SK-N-SH (cell line): ENCODE data around the gene CAPN11. TPM values are rescaled to one million over a fixed set of nuclear protein-coding genes. Genes with fewer than 3 reads are reported as not detected.
A peak's percentile ranks its signal among the peaks of the same experiment; 100 is the strongest.

Experiments
- CTCF ChIA-PET: fragments of 300-600, 350-600 bp; formaldehyde crosslinking; extraction: SDS; loops from one replicate; lab custom pipeline; 2021; lab: Yijun Ruan, JAX
- POLR2A ChIA-PET: fragments of 350-600 bp; sonication (Branson Sonifier 250); formaldehyde crosslinking; extraction: SDS; loops from one replicate; lab custom pipeline; 2020; ENCODE audit warnings: antibody characterized with exemption, inconsistent platforms; lab: Yijun Ruan, JAX
- DNase-seq: peaks from one replicate; pipeline ENCODE4 v3.0.0; 2012
- H2AFZ ChIP-seq: fragments of 200-600 bp; sonication (generic); 2 replicates; pipeline ENCODE4 v1.8.1; 2016; ENCODE audit warnings: antibody characterized with exemption, mild to moderate bottlenecking, low read depth
- H3F3A ChIP-seq: fragments of 200-600 bp; sonication (generic); replicated peaks from 2 replicates; pipeline ENCODE3; 2016; ENCODE audit warnings: antibody characterized with exemption, mild to moderate bottlenecking; ENCODE audit not compliant: insufficient read depth
- H3K27ac ChIP-seq, 2 experiments: fragments of 200-500 bp in 1 of 2; fragments of 200-600 bp in 1 of 2; sonication (Bioruptor generic) in 1 of 2; sonication (generic), shearing (Covaris generic) in 1 of 2; 2 replicates each; pipeline versions ENCODE4 v1.5.1 to v1.6.1; 2014 to 2016; ENCODE audit warnings: low read depth in 2 of 2, inconsistent platforms in 1 of 2, low read length in 1 of 2, mild to moderate bottlenecking in 1 of 2, mixed read lengths in 1 of 2
- H3K27me3 ChIP-seq: fragments of 200-600 bp; sonication (generic), shearing (Covaris generic); 2 replicates; pipeline ENCODE4 v1.6.1; 2016; ENCODE audit warnings: mixed run types; ENCODE audit not compliant: insufficient read depth
- H3K36me3 ChIP-seq, 2 experiments: fragments of 200-500 bp in 1 of 2; fragments of 200-600 bp in 1 of 2; sonication (Bioruptor generic) in 1 of 2; sonication (generic) in 1 of 2; replicated peaks in 1 of 2; 2 replicates each; pipeline versions ENCODE3 to v1.5.1; 2014 to 2016; ENCODE audit warnings: low read length in 1 of 2, mild to moderate bottlenecking in 1 of 2; ENCODE audit not compliant: insufficient read depth in 2 of 2, control insufficient read depth in 1 of 2
- H3K4me1 ChIP-seq, 2 experiments: fragments of 200-500 bp in 1 of 2; fragments of 200-600 bp in 1 of 2; sonication (Bioruptor generic) in 1 of 2; sonication (generic), shearing (Covaris generic) in 1 of 2; 2 replicates each; pipeline versions ENCODE4 v1.5.1 to v1.6.1; 2014 to 2016; ENCODE audit warnings: low read depth in 1 of 2, low read length in 1 of 2, mixed run types in 1 of 2; ENCODE audit not compliant: insufficient read depth in 2 of 2, control insufficient read depth in 1 of 2
- H3K4me2 ChIP-seq: fragments of 200-600 bp; sonication (generic), shearing (Covaris generic); 2 replicates; pipeline ENCODE4 v1.6.1; 2017; ENCODE audit warnings: mixed run types
- H3K4me3 ChIP-seq, 2 experiments: fragments of 200-500 bp in 1 of 2; fragments of 200-600 bp in 1 of 2; sonication (Bioruptor generic) in 1 of 2; sonication (generic), shearing (Covaris generic) in 1 of 2; 2 replicates each; pipeline versions ENCODE4 v1.5.1 to v1.8.1; 2014 to 2016; ENCODE audit warnings: low read depth in 2 of 2, inconsistent platforms in 1 of 2, low read length in 1 of 2, mild to moderate bottlenecking in 1 of 2, mixed read lengths in 1 of 2, moderate library complexity in 1 of 2
- H3K79me2 ChIP-seq: fragments of 200-600 bp; sonication (generic); 2 replicates; pipeline ENCODE4 v1.8.1; 2017; ENCODE audit warnings: mild to moderate bottlenecking; ENCODE audit not compliant: insufficient read depth
- H3K9ac ChIP-seq: fragments of 200-600 bp; sonication (generic); 2 replicates; pipeline ENCODE4 v1.6.1; 2017; ENCODE audit warnings: mixed run types
- H3K9me2 ChIP-seq: fragments of 200-600 bp; sonication (generic); 2 replicates; pipeline ENCODE4 v1.6.1; 2017; ENCODE audit warnings: mixed run types
- H3K9me3 ChIP-seq: fragments of 200-600 bp; sonication (generic); 2 replicates; pipeline ENCODE4 v1.6.1; 2017; ENCODE audit warnings: mixed run types, mild to moderate bottlenecking, moderate library complexity
- H4K20me1 ChIP-seq: fragments of 200-600 bp; sonication (generic); 2 replicates; pipeline ENCODE4 v1.6.1; 2017; ENCODE audit warnings: mild to moderate bottlenecking, mixed run types; ENCODE audit not compliant: insufficient read depth
- EZH2phosphoT487 ChIP-seq: fragments of 200-600 bp; sonication (generic); IDR thresholded peaks from 2 replicates; pipeline ENCODE4 v1.6.1; 2017; ENCODE audit warnings: low read depth, mixed run types, mild to moderate bottlenecking, antibody characterized with exemption, moderate library complexity, borderline replicate concordance
- GATA2 ChIP-seq: sonication (generic); formaldehyde crosslinking; IDR thresholded peaks from 2 replicates; pipeline ENCODE4 v1.5.0; 2020; ENCODE audit warnings: mild to moderate bottlenecking, missing genetic modification reagents
- NFIC ChIP-seq: IDR thresholded peaks from 2 replicates; pipeline ENCODE4 v1.4.0; 2012; ENCODE audit warnings: borderline replicate concordance
- NRF1 ChIP-seq: IDR thresholded peaks from 2 replicates; pipeline ENCODE4 v1.6.1; 2012; ENCODE audit warnings: low read depth, mild to moderate bottlenecking, low read length
- POLR2AphosphoS5 ChIP-seq: IDR thresholded peaks from 2 replicates; pipeline ENCODE4 v1.6.1; 2012; ENCODE audit warnings: low read depth, low read length
- RXRA ChIP-seq: IDR thresholded peaks from 2 replicates; pipeline ENCODE4 v1.4.0; 2012; ENCODE audit warnings: low read depth, mild to moderate bottlenecking, borderline replicate concordance
- SMC3 ChIP-seq: IDR thresholded peaks from 2 replicates; pipeline ENCODE4 v1.6.1; 2012; ENCODE audit warnings: low read depth, low read length, improper control_type of control experiment
- TCF12 ChIP-seq: IDR thresholded peaks from 2 replicates; pipeline ENCODE4 v1.4.0; 2012
- USF2 ChIP-seq: fragments of 150-350 bp; IDR thresholded peaks from 2 replicates; pipeline ENCODE4 v1.6.1; 2017; ENCODE audit warnings: antibody characterized with exemption, low read length, low read depth, borderline replicate concordance
- YY1 ChIP-seq: IDR thresholded peaks from 2 replicates; pipeline ENCODE4 v1.4.0; 2012; ENCODE audit warnings: low read depth, mild to moderate bottlenecking
- WGBS: methylation state at CpG from one replicate; pipeline ENCODE4 v1.1.6; 2017; ENCODE audit warnings: low lambda C conversion rate; 5-methylcytosine and 5-hydroxymethylcytosine counted together
- polyA plus RNA-seq, 3 experiments: library from polyadenylated mRNA; depleted of rRNA; stranded (reverse); fragments of >200 nt; gene quantifications; 2 replicates each; pipeline ENCODE4 v1.2.3, GENCODE V29; 2012
- TF ChIP-seq, protein P1 (sequence below): fragments of 200-600 bp; sonication (generic); IDR thresholded peaks from 2 replicates; pipeline ENCODE4 v1.6.1; 2017; ENCODE audit warnings: antibody characterized with exemption, mild to moderate bottlenecking, moderate library complexity
- TF ChIP-seq, protein P2 (sequence below): fragments of 150-350 bp; IDR thresholded peaks from 2 replicates; pipeline ENCODE4 v1.6.1; 2016; ENCODE audit warnings: mild to moderate bottlenecking, low read depth, low read length
- TF ChIP-seq, protein P3 (sequence below): IDR thresholded peaks from 2 replicates; pipeline ENCODE4; 2012

CAPN11 gene
- polyA plus RNA-seq, 1 of the 3 experiments (the other 2 are of a cell fraction), result not detected

DNA sequence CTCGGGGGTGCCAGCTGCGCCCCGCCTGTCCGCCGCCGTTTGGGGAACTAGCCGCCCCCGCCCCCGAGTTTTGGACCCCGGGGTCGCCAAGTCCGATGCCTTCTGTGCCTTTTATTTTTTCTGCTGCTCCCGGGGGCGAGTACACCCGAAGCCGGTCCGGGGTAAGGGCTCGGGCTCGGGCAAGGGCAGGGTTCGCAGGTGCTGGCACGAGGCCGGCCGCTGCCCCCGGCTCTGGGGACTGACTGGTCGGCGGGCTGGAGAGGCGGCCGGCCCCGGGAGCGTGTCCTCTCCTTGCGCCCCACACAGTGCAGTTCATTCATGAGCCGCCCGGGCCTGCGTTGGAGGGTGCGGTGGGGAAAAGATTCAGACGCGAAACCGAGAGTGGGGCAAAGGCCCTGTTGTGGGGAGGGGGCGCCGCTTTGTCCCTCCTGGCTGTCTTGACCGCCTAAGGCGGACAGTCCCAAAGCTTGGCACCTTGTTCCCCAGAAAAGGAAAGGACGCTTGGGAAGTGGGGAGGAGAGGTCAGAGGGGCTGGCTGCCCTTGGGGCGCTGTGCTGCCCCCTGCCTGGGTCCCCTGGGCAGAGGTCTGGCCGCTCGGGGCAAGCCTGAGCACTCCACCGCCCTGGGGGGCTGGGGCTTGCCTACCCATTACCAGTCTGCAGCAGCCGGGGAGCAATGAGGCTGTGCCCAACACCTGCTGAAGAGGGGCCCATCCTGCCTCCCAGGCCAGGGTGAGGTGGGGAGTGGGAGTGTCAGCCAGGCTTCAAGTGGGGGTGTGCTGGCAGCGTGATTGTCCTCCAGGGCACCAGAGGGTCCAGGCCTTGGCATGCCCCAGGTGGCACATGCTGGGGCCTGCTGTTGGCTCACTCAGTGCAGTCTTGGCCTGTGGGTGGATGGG lies 30.4 kb upstream of the CAPN11 start:
- H3K4me2 ChIP-seq, result peak overlapping the region; percentile 98
- no peaks in the 10 kb centered on the region for H3K9me2 ChIP-seq
- no peaks in the 10 kb centered on the region for H3K9me3 ChIP-seq
- DNase-seq, result peak; percentile 82
- H2AFZ ChIP-seq, result peak overlapping the region; percentile 86; the same call in 1 of the 2 replicates
- H3K4me1 ChIP-seq, result peaks cover 26 to 27% of the 10 kb centered on the region in 2 experiments; a peak in 3 of 4 replicates
- no peaks in the 10 kb centered on the region for H3K27me3 ChIP-seq
- peak overlapping the region in 1 of 2 experiments; percentile 7; a peak in 1 of 4 replicates for H3K27ac ChIP-seq
- CTCF ChIA-PET, result interaction anchor here (1.0 to 2.0 kb wide), 5 partner anchors 16 to 359 kb away, joined by 3 to 7 read pairs (median 3); no protein-coding TSS in a partner anchor
- H4K20me1 ChIP-seq, result peaks cover 33% of the 10 kb centered on the region
- peaks cover 6% of the 10 kb centered on the region in 2 experiments for H3K36me3 ChIP-seq
- peaks cover 11% of the 10 kb centered on the region for H3F3A ChIP-seq
- 12% methylated on average over 35 of the region's 49 CpGs for WGBS
- POLR2A ChIA-PET, result no interaction called here
- TF ChIP-seq, protein P1, sequence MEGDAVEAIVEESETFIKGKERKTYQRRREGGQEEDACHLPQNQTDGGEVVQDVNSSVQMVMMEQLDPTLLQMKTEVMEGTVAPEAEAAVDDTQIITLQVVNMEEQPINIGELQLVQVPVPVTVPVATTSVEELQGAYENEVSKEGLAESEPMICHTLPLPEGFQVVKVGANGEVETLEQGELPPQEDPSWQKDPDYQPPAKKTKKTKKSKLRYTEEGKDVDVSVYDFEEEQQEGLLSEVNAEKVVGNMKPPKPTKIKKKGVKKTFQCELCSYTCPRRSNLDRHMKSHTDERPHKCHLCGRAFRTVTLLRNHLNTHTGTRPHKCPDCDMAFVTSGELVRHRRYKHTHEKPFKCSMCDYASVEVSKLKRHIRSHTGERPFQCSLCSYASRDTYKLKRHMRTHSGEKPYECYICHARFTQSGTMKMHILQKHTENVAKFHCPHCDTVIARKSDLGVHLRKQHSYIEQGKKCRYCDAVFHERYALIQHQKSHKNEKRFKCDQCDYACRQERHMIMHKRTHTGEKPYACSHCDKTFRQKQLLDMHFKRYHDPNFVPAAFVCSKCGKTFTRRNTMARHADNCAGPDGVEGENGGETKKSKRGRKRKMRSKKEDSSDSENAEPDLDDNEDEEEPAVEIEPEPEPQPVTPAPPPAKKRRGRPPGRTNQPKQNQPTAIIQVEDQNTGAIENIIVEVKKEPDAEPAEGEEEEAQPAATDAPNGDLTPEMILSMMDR, result peak; percentile 19; the same call in 1 of the 2 replicates
- TF ChIP-seq, protein P2, sequence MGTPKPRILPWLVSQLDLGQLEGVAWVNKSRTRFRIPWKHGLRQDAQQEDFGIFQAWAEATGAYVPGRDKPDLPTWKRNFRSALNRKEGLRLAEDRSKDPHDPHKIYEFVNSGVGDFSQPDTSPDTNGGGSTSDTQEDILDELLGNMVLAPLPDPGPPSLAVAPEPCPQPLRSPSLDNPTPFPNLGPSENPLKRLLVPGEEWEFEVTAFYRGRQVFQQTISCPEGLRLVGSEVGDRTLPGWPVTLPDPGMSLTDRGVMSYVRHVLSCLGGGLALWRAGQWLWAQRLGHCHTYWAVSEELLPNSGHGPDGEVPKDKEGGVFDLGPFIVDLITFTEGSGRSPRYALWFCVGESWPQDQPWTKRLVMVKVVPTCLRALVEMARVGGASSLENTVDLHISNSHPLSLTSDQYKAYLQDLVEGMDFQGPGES, result no peak
- TF ChIP-seq TCF12, result no peak
- peak overlapping the region; percentile 62 to 92 for H3K4me3 ChIP-seq
- H3K79me2 ChIP-seq, result peaks cover 80% of the 10 kb centered on the region
- H3K9ac ChIP-seq, result peak overlapping the region; percentile 78

- WGBS, result 85% methylated on average over 2 of the region's 2 CpGs
- no peak for DNase-seq
- Histone ChIP-seq H3K9ac (no peak overlapping the region), H4K20me1 (peaks cover 21% of the 10 kb centered on the region), H3K4me2 (no peak overlapping the region), H3K36me3 (peaks cover 0 to 3% of the 10 kb centered on the region in 2 experiments), H3K9me3 (no peaks in the 10 kb centered on the region), H3K9me2 (no peaks in the 10 kb centered on the region), H3K27ac (no peak overlapping the region), H3K79me2 (peaks cover 63% of the 10 kb centered on the region), H3K4me3 (no peak overlapping the region), H3K27me3 (no peaks in the 10 kb centered on the region), H3K4me1 (peaks cover 10 to 26% of the 10 kb centered on the region in 2 experiments; a peak in 3 of 4 replicates), H2AFZ (no peak overlapping the region), H3F3A (peaks cover 3% of the 10 kb centered on the region)
- ChIA-PET POLR2A (interaction anchor here (1.0 kb wide), 1 partner anchor 117 kb away, joined by 4 read pairs; the partner anchor contains the start of gene HSP90AB1), CTCF (interaction anchor here (1.1 to 2.0 kb wide), 3 partner anchors 14 to 33 kb away, joined by 3 to 7 read pairs (median 7); no protein-coding TSS in a partner anchor)
- TF ChIP-seq POLR2AphosphoS5 (no peak), GATA2 (CRISPR knock-in tag) (no peak), NFIC (no peak), USF2 (no peak), NRF1 (no peak), SMC3 (no peak), EZH2phosphoT487 (no peak), YY1 (no peak), RXRA (no peak)
- TF ChIP-seq, protein P1, result no peak
- TF ChIP-seq, protein P3, sequence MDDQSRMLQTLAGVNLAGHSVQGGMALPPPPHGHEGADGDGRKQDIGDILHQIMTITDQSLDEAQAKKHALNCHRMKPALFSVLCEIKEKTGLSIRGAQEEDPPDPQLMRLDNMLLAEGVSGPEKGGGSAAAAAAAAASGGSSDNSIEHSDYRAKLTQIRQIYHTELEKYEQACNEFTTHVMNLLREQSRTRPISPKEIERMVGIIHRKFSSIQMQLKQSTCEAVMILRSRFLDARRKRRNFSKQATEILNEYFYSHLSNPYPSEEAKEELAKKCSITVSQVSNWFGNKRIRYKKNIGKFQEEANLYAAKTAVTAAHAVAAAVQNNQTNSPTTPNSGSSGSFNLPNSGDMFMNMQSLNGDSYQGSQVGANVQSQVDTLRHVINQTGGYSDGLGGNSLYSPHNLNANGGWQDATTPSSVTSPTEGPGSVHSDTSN, result no peak
These were observed 28.7 kb upstream of the CAPN11 start for GRCh38 chr6:44129841-44130322.
